ENCODE data around the gene TXNL1. TPM values are rescaled to one million over a fixed set of nuclear protein-coding genes. Genes with fewer than 3 reads are reported as not detected.

TXNL1 gene
- total and polyA plus RNA-seq, 2 of the 8 experiments (the other 6 are each of a cell fraction or from before 2014, with no cell fraction given), result 35.1 to 85.8 TPM

DNA sequence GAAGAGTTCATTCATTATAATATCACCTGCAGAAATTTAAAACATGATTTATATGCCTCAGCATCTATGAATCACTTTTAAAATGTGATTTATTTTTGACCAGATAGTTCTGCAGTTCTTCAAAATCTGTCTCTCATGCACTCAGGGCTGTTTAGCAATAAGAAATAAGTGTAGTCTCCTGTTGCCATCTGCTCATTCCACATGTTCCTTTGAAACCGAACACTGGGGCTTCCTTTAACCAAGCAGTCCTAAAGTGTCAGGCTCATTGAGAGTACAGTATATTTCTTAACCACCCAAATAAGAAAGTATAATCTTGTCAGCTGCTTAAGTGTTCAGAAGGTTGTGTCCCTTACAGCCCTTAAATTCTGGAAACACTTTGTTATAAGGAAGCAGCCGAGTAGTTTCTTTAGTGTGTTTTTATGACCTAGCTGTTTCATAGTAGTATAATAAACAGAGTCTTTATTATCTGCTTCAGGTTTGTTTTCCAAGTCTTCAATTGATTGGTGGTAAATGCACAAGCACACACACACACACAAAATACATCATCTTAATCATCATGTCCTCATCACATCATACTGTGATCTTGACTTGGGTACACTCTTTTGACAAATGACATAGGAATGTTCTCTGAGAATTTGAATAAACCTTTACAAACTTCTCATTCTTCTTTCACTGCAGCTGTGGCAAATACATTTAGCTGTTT lies 23.1 kb upstream of the TXNL1 start (continued):
- TF ChIP-seq SP4 (IDR thresholded peaks at IDR 0.05; ENCODE audit: low read length) (no peak), NRF1 (IDR thresholded peaks at IDR 0.05; ENCODE audit: low read depth, low read length) (no peak)
- TF ChIP-seq, protein P1, sequence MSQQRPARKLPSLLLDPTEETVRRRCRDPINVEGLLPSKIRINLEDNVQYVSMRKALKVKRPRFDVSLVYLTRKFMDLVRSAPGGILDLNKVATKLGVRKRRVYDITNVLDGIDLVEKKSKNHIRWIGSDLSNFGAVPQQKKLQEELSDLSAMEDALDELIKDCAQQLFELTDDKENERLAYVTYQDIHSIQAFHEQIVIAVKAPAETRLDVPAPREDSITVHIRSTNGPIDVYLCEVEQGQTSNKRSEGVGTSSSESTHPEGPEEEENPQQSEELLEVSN (IDR thresholded peaks at IDR 0.05), result no peak

Data from H1 (cell line).